Measurements from ENCODE around the gene HPD. TPM values are rescaled to one million over a fixed set of nuclear protein-coding genes. Genes with fewer than 3 reads are reported as not detected.

The HPD gene
- total RNA-seq, 4 donors from 2014 or later = 1.9 TPM; not detected in 3

DNA sequence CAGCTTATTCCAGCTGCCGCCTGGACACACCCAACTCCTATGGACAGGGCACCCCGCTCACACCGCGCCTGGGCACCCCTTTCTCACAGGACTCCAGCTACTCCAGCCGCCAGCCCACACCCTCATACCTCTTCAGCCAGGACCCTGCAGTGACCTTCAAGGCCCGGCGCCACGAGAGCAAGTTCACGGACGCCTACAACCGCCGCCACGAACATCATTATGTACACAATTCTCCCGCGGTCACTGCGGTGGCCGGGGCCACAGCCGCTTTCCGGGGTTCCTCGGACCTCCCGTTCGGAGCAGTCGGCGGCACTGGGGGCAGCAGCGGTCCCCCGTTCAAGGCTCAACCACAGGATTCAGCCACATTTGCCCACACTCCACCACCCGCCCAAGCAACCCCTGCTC lies 48.9 kb downstream of the HPD start:
- TF ChIP-seq, protein P1, sequence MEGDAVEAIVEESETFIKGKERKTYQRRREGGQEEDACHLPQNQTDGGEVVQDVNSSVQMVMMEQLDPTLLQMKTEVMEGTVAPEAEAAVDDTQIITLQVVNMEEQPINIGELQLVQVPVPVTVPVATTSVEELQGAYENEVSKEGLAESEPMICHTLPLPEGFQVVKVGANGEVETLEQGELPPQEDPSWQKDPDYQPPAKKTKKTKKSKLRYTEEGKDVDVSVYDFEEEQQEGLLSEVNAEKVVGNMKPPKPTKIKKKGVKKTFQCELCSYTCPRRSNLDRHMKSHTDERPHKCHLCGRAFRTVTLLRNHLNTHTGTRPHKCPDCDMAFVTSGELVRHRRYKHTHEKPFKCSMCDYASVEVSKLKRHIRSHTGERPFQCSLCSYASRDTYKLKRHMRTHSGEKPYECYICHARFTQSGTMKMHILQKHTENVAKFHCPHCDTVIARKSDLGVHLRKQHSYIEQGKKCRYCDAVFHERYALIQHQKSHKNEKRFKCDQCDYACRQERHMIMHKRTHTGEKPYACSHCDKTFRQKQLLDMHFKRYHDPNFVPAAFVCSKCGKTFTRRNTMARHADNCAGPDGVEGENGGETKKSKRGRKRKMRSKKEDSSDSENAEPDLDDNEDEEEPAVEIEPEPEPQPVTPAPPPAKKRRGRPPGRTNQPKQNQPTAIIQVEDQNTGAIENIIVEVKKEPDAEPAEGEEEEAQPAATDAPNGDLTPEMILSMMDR (IDR thresholded peaks at IDR 0.05) = no peak
- TF ChIP-seq POLR2A (IDR thresholded peaks at IDR 0.05) = no peak
- intact Hi-C loops (cut with DNase I; ENCODE audit: low total_unique reads) = no loop called here
- Histone ChIP-seq H3K36me3 (no peaks in the 10 kb centered on the region), H3K4me1 (peaks cover 9 to 42% of the 10 kb centered on the region in 2 donors), H3K27ac (no peak overlapping the region), H3K4me3 (no peak overlapping the region), H3K9me3 (no peaks in the 10 kb centered on the region), H3K27me3 (no peaks in the 10 kb centered on the region)
- no peak for DNase-seq

DNA sequence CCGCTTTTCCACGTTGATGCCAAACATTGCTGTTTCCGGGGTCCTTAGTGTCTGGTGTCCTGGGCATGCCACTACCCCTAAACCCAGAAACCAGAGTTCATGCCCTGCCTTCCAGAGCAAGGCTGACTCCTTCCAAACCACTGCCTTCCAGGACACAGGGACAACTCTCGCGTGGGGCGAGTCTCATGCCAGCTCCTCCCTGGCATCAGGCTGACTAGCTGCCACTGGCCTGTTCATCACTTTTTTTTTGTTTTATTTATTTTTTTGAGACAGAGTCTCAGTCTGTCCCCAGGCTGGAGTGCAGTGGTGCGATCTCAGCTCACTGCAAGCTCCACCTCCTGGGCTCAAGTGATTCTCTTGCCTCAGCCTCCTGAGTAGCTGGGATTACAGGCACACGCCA lies 50.0 kb downstream of the HPD start:
- Histone ChIP-seq H3K36me3 (no peaks in the 10 kb centered on the region), H3K27me3 (no peaks in the 10 kb centered on the region), H3K27ac (no peak overlapping the region), H3K4me1 (peaks cover 9 to 42% of the 10 kb centered on the region in 2 donors), H3K9me3 (no peaks in the 10 kb centered on the region), H3K4me3 (no peak overlapping the region)
- TF ChIP-seq, protein P1 (IDR thresholded peaks at IDR 0.05) = no peak
- TF ChIP-seq POLR2A (IDR thresholded peaks at IDR 0.05) = no peak
- DNase-seq = no peak
- intact Hi-C loops (cut with DNase I; ENCODE audit: low total_unique reads) = no loop called here

DNA sequence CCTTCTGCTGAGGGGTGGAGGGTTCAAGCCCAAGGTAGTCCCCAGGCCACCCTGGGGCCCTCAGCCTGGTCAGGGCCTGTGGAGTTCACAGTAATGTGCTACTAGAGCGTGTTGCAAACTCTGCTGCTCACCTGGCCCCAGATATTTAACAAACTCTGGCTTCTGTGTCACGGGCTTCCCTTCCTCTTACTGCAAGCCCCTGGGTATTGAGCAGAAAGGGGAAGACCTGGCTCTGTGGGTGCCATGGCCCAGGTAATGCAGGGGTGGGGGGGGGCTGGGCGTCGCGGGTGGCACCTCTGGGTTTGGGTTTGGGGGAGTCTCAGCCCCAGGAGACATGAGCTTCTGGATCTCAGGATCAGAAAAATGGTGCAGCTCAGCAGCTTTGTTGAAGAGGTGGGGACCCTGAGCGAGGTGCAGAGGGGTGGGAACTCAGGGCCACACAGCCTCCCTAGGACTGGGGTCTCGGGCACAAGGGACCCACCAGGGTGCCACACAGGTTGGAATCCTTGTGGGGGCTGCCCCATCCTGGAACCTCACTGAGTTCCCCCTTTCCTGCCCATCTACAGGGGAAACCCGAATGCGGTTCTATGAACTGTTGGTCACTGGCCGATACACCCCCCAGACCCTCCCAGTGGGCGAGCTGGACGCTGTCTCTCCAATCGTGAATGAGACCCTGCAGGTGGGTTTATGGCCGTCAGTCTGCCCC lies 50.9 kb downstream of the HPD start:
- no peaks in the 10 kb centered on the region for H3K27me3 ChIP-seq
- no peak overlapping the region for H3K4me3 ChIP-seq
- H3K36me3 ChIP-seq = no peaks in the 10 kb centered on the region
- intact Hi-C loops (cut with DNase I; ENCODE audit: low total_unique reads) = no loop called here
- H3K9me3 ChIP-seq = no peaks in the 10 kb centered on the region
- no peak overlapping the region for H3K27ac ChIP-seq
- no peak for DNase-seq
- TF ChIP-seq, protein P1 (IDR thresholded peaks at IDR 0.05) = no peak
- no peak for TF ChIP-seq POLR2A (IDR thresholded peaks at IDR 0.05)
- peaks cover 9 to 36% of the 10 kb centered on the region in 2 donors for H3K4me1 ChIP-seq

DNA sequence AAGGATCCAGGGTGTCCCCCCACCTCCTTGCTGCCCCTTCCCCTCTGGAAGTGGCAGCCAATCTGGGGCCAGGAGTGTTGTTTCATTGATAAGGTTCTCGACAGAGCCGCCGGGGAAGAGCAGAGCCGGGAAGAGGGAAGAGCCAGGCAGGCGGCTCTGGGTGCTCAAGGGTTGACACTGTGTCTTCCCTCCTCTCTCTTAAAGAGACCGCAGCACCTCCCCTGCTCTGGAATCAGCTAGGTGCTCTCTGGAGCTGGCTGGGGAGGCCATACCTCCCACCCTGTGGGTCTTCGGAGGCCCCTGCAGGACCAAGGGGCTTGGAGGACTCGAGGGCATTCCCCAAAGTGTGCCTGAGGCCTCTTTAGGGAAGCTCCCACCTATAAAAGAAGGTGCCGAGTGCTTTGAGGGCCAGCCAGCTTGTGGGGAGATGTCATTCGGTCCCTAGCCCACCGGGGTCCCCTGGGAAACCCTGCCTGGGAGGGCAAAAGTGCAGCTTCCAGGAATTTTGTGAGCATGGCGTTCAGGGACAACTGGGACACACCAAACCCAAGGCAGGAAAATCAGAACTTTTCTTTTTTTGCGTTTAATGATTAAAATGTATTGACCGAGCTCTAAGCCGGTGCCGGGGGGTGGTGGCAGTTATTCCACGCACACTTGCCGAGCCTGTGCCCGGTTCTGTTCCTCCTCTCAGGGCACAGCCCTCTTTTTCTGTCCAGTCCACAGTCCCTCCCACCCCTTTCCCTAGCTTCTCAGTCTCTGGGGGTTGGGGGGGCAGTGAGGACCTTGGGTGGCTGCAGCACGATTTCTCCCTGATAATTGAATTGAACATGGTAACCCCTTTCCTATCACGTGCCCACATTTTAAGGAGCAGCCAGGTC lies 51.9 kb downstream of the HPD start:
- H3K4me3 ChIP-seq = peak overlapping the region; percentile 79 to 85
- TF ChIP-seq POLR2A (IDR thresholded peaks at IDR 0.05) = no peak
- TF ChIP-seq, protein P1 (IDR thresholded peaks at IDR 0.05) = no peak
- no peaks in the 10 kb centered on the region for H3K27me3 ChIP-seq
- H3K9me3 ChIP-seq = no peaks in the 10 kb centered on the region
- H3K27ac ChIP-seq = peak overlapping the region; percentile 100
- H3K36me3 ChIP-seq = no peaks in the 10 kb centered on the region
- peaks cover 9 to 33% of the 10 kb centered on the region in 2 donors for H3K4me1 ChIP-seq
- intact Hi-C loops (cut with DNase I; ENCODE audit: low total_unique reads) = no loop called here
- peak in 1 of 2 donors; percentile 17 for DNase-seq

Data from uterus (tissue), 4 donors.